SU-DHL-6 (cell line): Measurements from ENCODE around the gene FAM72D.
"Not testable (repeated sequence)": the region's sequence is repeated elsewhere in the genome, so short reads cannot be mapped to it uniquely, and the experiment has no call there.

Experiments used
- H2AFZ ChIP-seq: fragments of 200-600 bp; sonication (generic); 2 replicates; pipeline ENCODE4 v1.6.1; 2014; ENCODE audit warnings: low read depth, mild to moderate bottlenecking, moderate library complexity, mixed read lengths, antibody characterized with exemption, low read length; ENCODE audit not compliant: severe bottlenecking
- H3F3A ChIP-seq: fragments of 200-600 bp; shearing (Covaris generic); 2 replicates; pipeline ENCODE4 v1.6.0; 2016; ENCODE audit warnings: antibody characterized with exemption, mild to moderate bottlenecking; ENCODE audit not compliant: insufficient read depth
- H3K27ac ChIP-seq: fragments of 200-600 bp; sonication (generic); 2 replicates; pipeline ENCODE4 v1.5.1; 2016; ENCODE audit warnings: low read depth, mild to moderate bottlenecking, low read length, moderate library complexity, mixed read lengths
- H3K27me3 ChIP-seq: fragments of 200-600 bp; sonication (generic), shearing (Covaris generic); 2 replicates; pipeline ENCODE4 v1.6.0; 2014; ENCODE audit warnings: mild to moderate bottlenecking, low read length
- H3K36me3 ChIP-seq: fragments of 200-600 bp; sonication (generic); 2 replicates; pipeline ENCODE4 v1.6.1; 2014; ENCODE audit warnings: mild to moderate bottlenecking, low read length, mixed read lengths
- H3K4me2 ChIP-seq: fragments of 300-600, 200-600 bp; shearing (Covaris generic), sonication (generic); 2 replicates; pipeline ENCODE4 v1.6.0; 2014; ENCODE audit warnings: low read length, low read depth, mild to moderate bottlenecking; ENCODE audit not compliant: poor library complexity, severe bottlenecking
- H3K4me3 ChIP-seq: fragments of 200-600 bp; sonication (generic); 2 replicates; pipeline ENCODE4 v1.5.1; 2014; ENCODE audit warnings: antibody characterized with exemption, low read length, mild to moderate bottlenecking, mixed read lengths; ENCODE audit not compliant: insufficient read depth, poor library complexity, severe bottlenecking
- H3K79me2 ChIP-seq: fragments of 200-600 bp; sonication (generic); 2 replicates; pipeline ENCODE4 v1.6.1; 2014; ENCODE audit warnings: mild to moderate bottlenecking, low read length, moderate library complexity; ENCODE audit not compliant: insufficient read depth
- H3K9ac ChIP-seq: fragments of 200-600 bp; sonication (generic); 2 replicates; pipeline ENCODE4 v1.7.0; 2014; ENCODE audit warnings: mild to moderate bottlenecking, low read length
- H3K9me2 ChIP-seq: fragments of 200-600 bp; sonication (generic); replicated peaks from 2 replicates; pipeline ENCODE4 v1.6.1; 2014; ENCODE audit warnings: low read length; ENCODE audit not compliant: insufficient read depth
- H3K9me3 ChIP-seq: fragments of 200-600 bp; sonication (generic); 2 replicates; pipeline ENCODE4 v1.6.1; 2014; ENCODE audit warnings: low read length, mixed read lengths; ENCODE audit not compliant: insufficient read depth
- H4K20me1 ChIP-seq: fragments of 200-600 bp; sonication (generic); 2 replicates; pipeline ENCODE4 v1.6.1; 2014; ENCODE audit warnings: low read depth, mild to moderate bottlenecking, antibody characterized with exemption, low read length, moderate library complexity, mixed read lengths

Gene FAM72D

DNA sequence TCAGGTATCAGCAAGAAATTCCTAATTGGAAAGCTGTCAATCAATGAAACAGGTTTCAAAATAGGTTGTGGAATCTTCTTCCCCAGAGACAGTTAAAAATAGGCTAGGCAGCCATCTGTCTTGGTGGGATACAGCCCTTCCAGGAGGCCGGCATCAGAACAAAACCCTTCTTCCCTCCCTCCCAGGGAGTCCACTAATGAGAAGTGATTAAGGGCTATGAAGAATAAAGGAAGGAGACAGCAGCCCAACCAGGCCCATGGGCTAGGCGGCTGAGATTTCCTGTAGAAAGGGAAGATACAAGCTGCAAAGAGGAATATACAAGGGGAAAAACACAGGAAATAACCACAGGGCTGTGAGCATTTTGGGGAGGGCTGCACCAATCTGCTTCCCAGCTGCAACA is 32.5 kb upstream of the FAM72D start:
- H3K79me2 ChIP-seq: not testable (repeated sequence)

DNA sequence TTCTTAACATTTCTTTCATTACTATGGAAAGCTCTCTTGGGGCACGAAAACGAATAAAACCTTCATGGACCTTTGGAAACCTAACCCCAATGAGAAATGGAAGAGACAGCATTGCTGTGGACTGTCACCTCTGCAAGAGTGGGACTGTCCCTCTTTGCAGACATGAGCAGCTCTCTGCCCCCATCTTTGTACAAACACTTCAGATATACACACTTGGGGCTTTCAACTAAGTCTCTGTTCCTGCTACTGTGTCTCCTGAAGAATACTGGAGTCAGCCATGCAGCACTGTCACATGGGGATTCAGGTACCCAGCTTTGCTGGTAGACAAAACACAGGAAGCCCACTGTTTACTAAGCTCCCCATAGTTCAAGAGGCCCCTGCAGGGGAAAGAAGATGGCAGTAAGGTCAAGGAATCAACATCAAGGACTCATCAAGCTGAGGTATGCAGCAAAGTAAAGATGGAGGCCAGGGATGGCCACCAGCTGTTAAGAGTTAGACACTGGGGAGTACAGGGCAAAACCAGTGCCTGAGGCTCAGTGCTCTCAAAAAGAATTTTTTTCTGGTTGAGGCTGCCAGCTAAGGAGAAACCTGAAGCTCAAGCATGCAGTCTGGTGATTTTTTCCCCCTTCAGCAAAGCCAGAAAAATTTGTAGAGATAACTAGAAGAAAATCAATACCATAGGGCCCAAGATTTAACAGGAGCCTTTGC is 31.7 kb upstream of the FAM72D start:
- H4K20me1 ChIP-seq, H3K9me3 ChIP-seq, H3K4me2 ChIP-seq, H3K79me2 ChIP-seq, H2AFZ ChIP-seq, H3K9ac ChIP-seq, H3K9me2 ChIP-seq, H3K27ac ChIP-seq, H3K36me3 ChIP-seq, H3K4me3 ChIP-seq, H3F3A ChIP-seq, H3K27me3 ChIP-seq: not testable (repeated sequence)

More for the DNA sequence above, 32.5 kb upstream of the FAM72D start:
- not testable (repeated sequence) for H4K20me1 ChIP-seq, H3K36me3 ChIP-seq, H2AFZ ChIP-seq, H3K9me3 ChIP-seq, H3K9ac ChIP-seq, H3K27ac ChIP-seq, H3K9me2 ChIP-seq, H3K4me2 ChIP-seq, H3K27me3 ChIP-seq, H3F3A ChIP-seq, H3K4me3 ChIP-seq

GRCh38 chr1:145065194-145065826 is 30.5 kb upstream of the FAM72D start:
- H3K9ac ChIP-seq, H3K79me2 ChIP-seq, H4K20me1 ChIP-seq, H3K27me3 ChIP-seq, H3K9me2 ChIP-seq, H3K9me3 ChIP-seq, H3F3A ChIP-seq, H3K4me3 ChIP-seq, H3K27ac ChIP-seq, H3K4me2 ChIP-seq, H2AFZ ChIP-seq, H3K36me3 ChIP-seq: not testable (repeated sequence)

DNA sequence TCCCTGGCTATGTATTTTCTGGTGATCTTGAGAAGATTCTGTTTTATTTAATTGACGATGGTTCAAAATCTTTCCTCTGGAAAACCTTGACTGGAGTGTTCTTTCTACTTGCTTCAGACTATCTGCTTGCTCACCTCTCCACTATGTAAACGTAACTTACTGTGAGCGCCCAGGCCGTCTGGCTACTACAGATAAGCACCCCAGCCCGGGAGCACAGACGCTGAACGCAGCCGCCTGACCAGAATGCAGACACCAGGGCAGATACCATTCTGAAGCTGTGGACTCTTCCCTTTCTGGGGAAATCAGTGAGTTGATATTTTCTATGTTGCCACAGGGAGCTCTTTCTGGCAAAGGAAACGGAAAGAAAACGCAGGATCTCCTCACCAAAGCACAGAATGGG is 29.3 kb upstream of the FAM72D start:
- not testable (repeated sequence) for H2AFZ ChIP-seq, H3K4me3 ChIP-seq, H3K9me3 ChIP-seq, H3K27me3 ChIP-seq, H3K4me2 ChIP-seq, H3F3A ChIP-seq, H4K20me1 ChIP-seq, H3K9me2 ChIP-seq, H3K79me2 ChIP-seq, H3K36me3 ChIP-seq, H3K27ac ChIP-seq, H3K9ac ChIP-seq

- H2AFZ ChIP-seq, H3K9me3 ChIP-seq, H4K20me1 ChIP-seq, H3K79me2 ChIP-seq, H3K4me2 ChIP-seq, H3F3A ChIP-seq, H3K27ac ChIP-seq, H3K9ac ChIP-seq, H3K36me3 ChIP-seq, H3K9me2 ChIP-seq, H3K4me3 ChIP-seq, H3K27me3 ChIP-seq: not testable (repeated sequence)
Observed at GRCh38 chr1:145071569-145071968, 24.2 kb upstream of the FAM72D start.

GRCh38 chr1:145074021-145074559 is 21.7 kb upstream of the FAM72D start:
- H3F3A ChIP-seq, H3K79me2 ChIP-seq, H2AFZ ChIP-seq, H3K27me3 ChIP-seq, H3K4me3 ChIP-seq, H3K9ac ChIP-seq, H3K36me3 ChIP-seq, H4K20me1 ChIP-seq, H3K27ac ChIP-seq, H3K9me3 ChIP-seq, H3K4me2 ChIP-seq, H3K9me2 ChIP-seq: not testable (repeated sequence)

GRCh38 chr1:145076877-145077276 is 18.9 kb upstream of the FAM72D start:
- not testable (repeated sequence) for H2AFZ ChIP-seq, H3K4me3 ChIP-seq, H3K9me2 ChIP-seq, H4K20me1 ChIP-seq, H3F3A ChIP-seq, H3K27ac ChIP-seq, H3K27me3 ChIP-seq, H3K9me3 ChIP-seq, H3K36me3 ChIP-seq, H3K9ac ChIP-seq, H3K4me2 ChIP-seq, H3K79me2 ChIP-seq
